Thyroid gland (tissue), 4 donors: Measurements from ENCODE around the gene LRFN2.

Source experiments
- CTCF ChIP-seq, 6 experiments: fragments of 200-600 bp in 3 of 6; fragments of 450-650 bp in 3 of 6; sonication (generic) in 3 of 6; IDR thresholded peaks; one replicate each; pipeline ENCODE4 v1.5.1; 2016 to 2019; ENCODE audit warnings: antibody characterized with exemption in 6 of 6, mild to moderate bottlenecking in 2 of 6, inconsistent platforms in 1 of 6, moderate library complexity in 1 of 6
- POLR2A ChIP-seq, 2 donors: fragments of 450-650 bp; IDR thresholded peaks; one replicate each; pipeline ENCODE4 v1.6.1; 2017; ENCODE audit warnings: antibody characterized with exemption in 2 of 2, mild to moderate bottlenecking in 2 of 2, moderate library complexity in 1 of 2

GRCh38 chr6:40397287-40398033 is 189.7 kb downstream of the LRFN2 start:
- TF ChIP-seq CTCF (IDR thresholded peaks at IDR 0.05) (no peak), POLR2A (IDR thresholded peaks at IDR 0.05) (no peak)
